ENCODE measurements around the gene METTL1.

GRCh38 chr12:57808351-57808750, 36.4 kb upstream of the METTL1 start:
- TF ChIP-seq, protein P1, sequence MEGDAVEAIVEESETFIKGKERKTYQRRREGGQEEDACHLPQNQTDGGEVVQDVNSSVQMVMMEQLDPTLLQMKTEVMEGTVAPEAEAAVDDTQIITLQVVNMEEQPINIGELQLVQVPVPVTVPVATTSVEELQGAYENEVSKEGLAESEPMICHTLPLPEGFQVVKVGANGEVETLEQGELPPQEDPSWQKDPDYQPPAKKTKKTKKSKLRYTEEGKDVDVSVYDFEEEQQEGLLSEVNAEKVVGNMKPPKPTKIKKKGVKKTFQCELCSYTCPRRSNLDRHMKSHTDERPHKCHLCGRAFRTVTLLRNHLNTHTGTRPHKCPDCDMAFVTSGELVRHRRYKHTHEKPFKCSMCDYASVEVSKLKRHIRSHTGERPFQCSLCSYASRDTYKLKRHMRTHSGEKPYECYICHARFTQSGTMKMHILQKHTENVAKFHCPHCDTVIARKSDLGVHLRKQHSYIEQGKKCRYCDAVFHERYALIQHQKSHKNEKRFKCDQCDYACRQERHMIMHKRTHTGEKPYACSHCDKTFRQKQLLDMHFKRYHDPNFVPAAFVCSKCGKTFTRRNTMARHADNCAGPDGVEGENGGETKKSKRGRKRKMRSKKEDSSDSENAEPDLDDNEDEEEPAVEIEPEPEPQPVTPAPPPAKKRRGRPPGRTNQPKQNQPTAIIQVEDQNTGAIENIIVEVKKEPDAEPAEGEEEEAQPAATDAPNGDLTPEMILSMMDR (IDR thresholded peaks at IDR 0.05), result no peak
- no peak for TF ChIP-seq POLR2AphosphoS5 (IDR thresholded peaks at IDR 0.05)

Measured in sigmoid colon (tissue), 4 donors.